BLaER1 (cell line): ENCODE data around the gene RNPS1.

ENCODE experiments used
- H3K27ac ChIP-seq: shearing (Covaris generic); formaldehyde crosslinking; 2 replicates; pipeline ENCODE4 v1.8.1; 2022
- H3K27me3 ChIP-seq: shearing (Covaris generic); formaldehyde crosslinking; 2 replicates; pipeline ENCODE4 v1.8.1; 2022
- H3K36me3 ChIP-seq: shearing (Covaris generic); formaldehyde crosslinking; 2 replicates; pipeline ENCODE4 v1.8.1; 2022
- H3K4me1 ChIP-seq: shearing (Covaris generic); formaldehyde crosslinking; 2 replicates; pipeline ENCODE4 v1.8.1; 2022
- H3K4me2 ChIP-seq: shearing (Covaris generic); formaldehyde crosslinking; 2 replicates; pipeline ENCODE4 v1.8.1; 2022
- H3K4me3 ChIP-seq: shearing (Covaris generic); formaldehyde crosslinking; 2 replicates; pipeline ENCODE4 v1.8.1; 2022
- H3K9ac ChIP-seq: shearing (Covaris generic); formaldehyde crosslinking; 2 replicates; pipeline ENCODE4 v1.8.1; 2022
- H3K9me3 ChIP-seq: shearing (Covaris generic); formaldehyde crosslinking; 2 replicates; pipeline ENCODE4 v1.8.1; 2022
- H4K20me1 ChIP-seq: shearing (Covaris generic); formaldehyde crosslinking; 2 replicates; pipeline ENCODE4 v1.8.1; 2022
- Cebpa-rat ChIP-seq: shearing (Covaris generic); IDR thresholded peaks from 2 replicates; pipeline ENCODE4 v1.8.1; 2022

Gene RNPS1

GRCh38 chr16:2295056-2295798 is 27.3 kb upstream of the RNPS1 start:
- Histone ChIP-seq H3K4me3 (no peak overlapping the region), H3K27ac (no peak overlapping the region), H3K27me3 (no peaks in the 10 kb centered on the region), H3K4me1 (peaks cover 20% of the 10 kb centered on the region), H3K9me3 (no peaks in the 10 kb centered on the region), H4K20me1 (no peaks in the 10 kb centered on the region), H3K4me2 (no peak overlapping the region), H3K9ac (no peak overlapping the region), H3K36me3 (peaks cover 17% of the 10 kb centered on the region; the same call in 1 of the 2 replicates)
- no peak for TF ChIP-seq Cebpa-rat

- Histone ChIP-seq H3K4me2 (no peak overlapping the region), H3K27ac (no peak overlapping the region), H4K20me1 (no peaks in the 10 kb centered on the region), H3K9me3 (no peaks in the 10 kb centered on the region), H3K4me3 (no peak overlapping the region), H3K9ac (no peak overlapping the region), H3K4me1 (peaks cover 27% of the 10 kb centered on the region), H3K27me3 (no peaks in the 10 kb centered on the region), H3K36me3 (peaks cover 17% of the 10 kb centered on the region; the same call in 1 of the 2 replicates)
- TF ChIP-seq Cebpa-rat, result no peak
Observed at GRCh38 chr16:2292221-2292620, 24.3 kb upstream of the RNPS1 start.

- no peak for TF ChIP-seq Cebpa-rat
- Histone ChIP-seq H3K36me3 (peaks cover 19% of the 10 kb centered on the region; the same call in 1 of the 2 replicates), H3K9ac (peak overlapping the region; percentile 0; the same call in 1 of the 2 replicates), H3K9me3 (no peaks in the 10 kb centered on the region), H3K27ac (no peak overlapping the region), H3K27me3 (no peaks in the 10 kb centered on the region), H3K4me1 (peaks cover 22% of the 10 kb centered on the region), H4K20me1 (no peaks in the 10 kb centered on the region), H3K4me2 (peak overlapping the region; percentile 48; the same call in 1 of the 2 replicates), H3K4me3 (no peak overlapping the region)
Observed at GRCh38 chr16:2289282-2289681, 21.4 kb upstream of the RNPS1 start.

- Histone ChIP-seq H3K9ac (peak overlapping the region; percentile 0; the same call in 1 of the 2 replicates), H3K27ac (0 out of 2 replicates have a peak overlapping the region, but pooled peaks have one; percentile 2), H3K4me1 (peaks cover 22% of the 10 kb centered on the region), H3K36me3 (peaks cover 23% of the 10 kb centered on the region; the same call in 1 of the 2 replicates), H3K4me2 (peak overlapping the region; percentile 48), H3K27me3 (no peaks in the 10 kb centered on the region), H3K9me3 (no peaks in the 10 kb centered on the region), H3K4me3 (no peak overlapping the region), H4K20me1 (no peaks in the 10 kb centered on the region)
- no peak for TF ChIP-seq Cebpa-rat
Observed at GRCh38 chr16:2288726-2289125, 20.8 kb upstream of the RNPS1 start.

- Histone ChIP-seq H3K4me1 (peaks cover 22% of the 10 kb centered on the region), H4K20me1 (no peaks in the 10 kb centered on the region), H3K36me3 (peaks cover 25% of the 10 kb centered on the region; the same call in 1 of the 2 replicates), H3K9ac (no peak overlapping the region), H3K9me3 (no peaks in the 10 kb centered on the region), H3K27ac (0 out of 2 replicates have a peak overlapping the region, but pooled peaks have one; percentile 2), H3K4me3 (no peak overlapping the region), H3K27me3 (no peaks in the 10 kb centered on the region), H3K4me2 (peak overlapping the region; percentile 48)
- no peak for TF ChIP-seq Cebpa-rat
Observed at GRCh38 chr16:2287916-2288547, 20.1 kb upstream of the RNPS1 start.

- Histone ChIP-seq H3K9ac (no peak overlapping the region), H3K4me3 (no peak overlapping the region), H3K27me3 (no peaks in the 10 kb centered on the region), H3K4me2 (no peak overlapping the region), H3K9me3 (no peaks in the 10 kb centered on the region), H4K20me1 (no peaks in the 10 kb centered on the region), H3K4me1 (peaks cover 22% of the 10 kb centered on the region), H3K27ac (no peak overlapping the region), H3K36me3 (peaks cover 26% of the 10 kb centered on the region; the same call in 1 of the 2 replicates)
- TF ChIP-seq Cebpa-rat, result no peak
Observed at GRCh38 chr16:2286550-2286949, 18.6 kb upstream of the RNPS1 start.

GRCh38 chr16:2285731-2286191 is 17.8 kb upstream of the RNPS1 start:
- Histone ChIP-seq H3K4me2 (no peak overlapping the region), H3K36me3 (peaks cover 23% of the 10 kb centered on the region; the same call in 1 of the 2 replicates), H3K4me1 (peaks cover 22% of the 10 kb centered on the region), H3K9ac (no peak overlapping the region), H4K20me1 (no peaks in the 10 kb centered on the region), H3K4me3 (no peak overlapping the region), H3K27ac (no peak overlapping the region), H3K9me3 (no peaks in the 10 kb centered on the region), H3K27me3 (no peaks in the 10 kb centered on the region)
- no peak for TF ChIP-seq Cebpa-rat

GRCh38 chr16:2284797-2285576 is 17.1 kb upstream of the RNPS1 start:
- no peak overlapping the region for H3K4me3 ChIP-seq
- H3K36me3 ChIP-seq, result peaks cover 23% of the 10 kb centered on the region; the same call in 1 of the 2 replicates
- H4K20me1 ChIP-seq, result no peaks in the 10 kb centered on the region
- no peak overlapping the region for H3K4me2 ChIP-seq
- no peak for TF ChIP-seq Cebpa-rat
- H3K4me1 ChIP-seq, result peaks cover 17% of the 10 kb centered on the region
- H3K9ac ChIP-seq, result no peak overlapping the region
- no peaks in the 10 kb centered on the region for H3K9me3 ChIP-seq
- H3K27ac ChIP-seq, result no peak overlapping the region
- no peaks in the 10 kb centered on the region for H3K27me3 ChIP-seq

- Histone ChIP-seq H3K27ac (no peak overlapping the region), H4K20me1 (no peaks in the 10 kb centered on the region), H3K9ac (no peak overlapping the region), H3K4me2 (no peak overlapping the region), H3K4me1 (peaks cover 12% of the 10 kb centered on the region), H3K4me3 (no peak overlapping the region), H3K27me3 (no peaks in the 10 kb centered on the region), H3K9me3 (no peaks in the 10 kb centered on the region), H3K36me3 (peaks cover 23% of the 10 kb centered on the region; the same call in 1 of the 2 replicates)
- no peak for TF ChIP-seq Cebpa-rat
Observed at GRCh38 chr16:2284001-2284770, 16.3 kb upstream of the RNPS1 start.
